ENCODE results near the gene PDZD7. TPM values are rescaled to one million over a fixed set of nuclear protein-coding genes. Genes with fewer than 3 reads are reported as not detected.

PDZD7 gene
- total and polyA plus RNA-seq, 2 donors (not counting 3 experiments of a cell fraction or from before 2014, with no cell fraction given), result 0.41 to 1.6 TPM

DNA sequence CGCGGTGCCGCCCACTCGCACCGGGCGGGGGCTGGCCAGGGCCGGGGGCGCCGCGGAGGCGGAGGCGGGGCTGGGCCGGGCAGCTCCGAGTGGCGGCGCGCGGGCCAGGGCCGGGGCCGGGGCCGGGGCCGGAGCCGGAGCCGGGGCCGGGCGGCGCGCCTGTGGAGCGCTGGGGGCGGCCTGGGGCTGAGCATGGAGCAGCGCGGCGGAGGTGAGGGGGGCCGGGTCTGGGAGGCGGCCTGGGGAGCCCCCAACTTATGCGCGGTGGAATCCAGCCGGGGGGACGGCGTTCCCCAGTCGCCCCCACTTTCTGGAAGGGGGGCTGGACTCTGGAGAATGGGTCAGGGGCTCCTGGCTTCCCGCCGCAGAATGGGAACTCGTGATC is 31.2 kb downstream of the PDZD7 start, which contains the start of gene LZTS2:
Gene LZTS2 (plus strand): TSS at position 67 of the 385 bp plus-strand sequence. CDS start 2,731 bp downstream, outside the sequence.
- POLR2A ChIA-PET, result interaction anchor here (1.0 kb wide), 1 partner anchor 12 kb away, joined by 3 read pairs; no protein-coding TSS in a partner anchor

DNA sequence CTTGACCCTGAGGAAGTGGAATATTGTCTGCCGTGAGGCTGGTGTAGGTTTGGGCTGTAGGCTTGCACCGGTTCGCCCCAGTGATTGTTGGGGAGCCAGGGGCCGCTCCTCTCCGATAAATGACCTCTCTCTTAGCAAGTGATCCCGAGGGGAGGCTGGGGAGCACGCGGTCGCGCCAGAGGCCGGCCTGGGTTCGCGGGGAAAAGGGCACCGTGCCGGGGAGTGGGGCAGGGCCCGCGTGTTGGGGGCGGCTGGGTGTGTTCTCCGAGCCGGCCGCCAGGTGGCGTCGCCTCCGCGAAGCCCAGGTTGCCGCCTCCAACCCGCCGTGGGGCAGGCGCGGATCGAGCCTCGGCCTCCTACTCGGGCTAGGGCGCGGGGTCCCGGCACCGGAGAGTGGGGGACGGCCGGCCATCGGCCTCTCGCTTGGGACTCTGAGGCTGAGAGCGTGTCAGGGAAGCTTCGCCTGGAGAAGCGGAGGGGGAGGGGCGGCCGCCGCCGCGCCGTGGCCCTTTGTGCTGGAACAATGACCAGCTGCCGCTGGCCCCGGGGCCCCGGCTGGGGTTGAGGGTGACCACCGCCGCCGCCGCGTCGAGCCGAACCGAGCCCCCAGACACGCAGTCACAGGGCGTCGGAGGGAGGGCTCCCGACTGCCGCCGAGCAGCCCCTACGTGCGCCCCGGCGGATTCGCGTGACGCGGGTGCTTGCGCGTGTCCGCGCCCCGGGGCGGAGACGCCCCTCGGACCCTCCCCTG is 31.8 kb downstream of the PDZD7 start:
- H2AFZ ChIP-seq (ENCODE audit: low read depth, low read length), result peak overlapping the region; percentile 16
- H3K9ac ChIP-seq (replicated peaks; ENCODE audit: extremely low read depth, insufficient read depth, low read length), result peak overlapping the region; percentile 84
- ChIA-PET CTCF (interaction anchor here (0.7 to 12.6 kb wide), 6 partner anchors 9 to 42 kb away, joined by 4 to 254 read pairs (median 16); no protein-coding TSS in a partner anchor), POLR2A (interaction anchor here (1.0 kb wide), 1 partner anchor 12 kb away, joined by 3 read pairs; no protein-coding TSS in a partner anchor)
- H3K27me3 ChIP-seq (ENCODE audit: control insufficient read depth in 2 of 2, insufficient read depth in 2 of 2, low read length in 2 of 2), result no peaks in the 10 kb centered on the region
- FAIRE-seq (peak; percentile 80), DNase-seq (ENCODE audit: low read depth, low spot score) (peak; percentile 75)
- peak overlapping the region; percentile 86 for H3K27ac ChIP-seq (ENCODE audit: insufficient read depth, low read depth, low read length)
- H3K4me2 ChIP-seq (ENCODE audit: insufficient read depth, low read length), result peak overlapping the region; percentile 50
- peaks cover 34% of the 10 kb centered on the region for H3K79me2 ChIP-seq (ENCODE audit: control insufficient read depth, insufficient read depth, low read length)
- TF ChIP-seq POLR2AphosphoS5 (IDR thresholded peaks at IDR 0.05; ENCODE audit: insufficient read depth, low read depth, low read length) (peak; percentile 72), POLR2A (IDR thresholded peaks at IDR 0.05; ENCODE audit: low read depth, low read length) (peak; percentile 76), MYC (IDR thresholded peaks at IDR 0.05; ENCODE audit: low read depth, low read length) (no peak)
- TF ChIP-seq, protein P1, sequence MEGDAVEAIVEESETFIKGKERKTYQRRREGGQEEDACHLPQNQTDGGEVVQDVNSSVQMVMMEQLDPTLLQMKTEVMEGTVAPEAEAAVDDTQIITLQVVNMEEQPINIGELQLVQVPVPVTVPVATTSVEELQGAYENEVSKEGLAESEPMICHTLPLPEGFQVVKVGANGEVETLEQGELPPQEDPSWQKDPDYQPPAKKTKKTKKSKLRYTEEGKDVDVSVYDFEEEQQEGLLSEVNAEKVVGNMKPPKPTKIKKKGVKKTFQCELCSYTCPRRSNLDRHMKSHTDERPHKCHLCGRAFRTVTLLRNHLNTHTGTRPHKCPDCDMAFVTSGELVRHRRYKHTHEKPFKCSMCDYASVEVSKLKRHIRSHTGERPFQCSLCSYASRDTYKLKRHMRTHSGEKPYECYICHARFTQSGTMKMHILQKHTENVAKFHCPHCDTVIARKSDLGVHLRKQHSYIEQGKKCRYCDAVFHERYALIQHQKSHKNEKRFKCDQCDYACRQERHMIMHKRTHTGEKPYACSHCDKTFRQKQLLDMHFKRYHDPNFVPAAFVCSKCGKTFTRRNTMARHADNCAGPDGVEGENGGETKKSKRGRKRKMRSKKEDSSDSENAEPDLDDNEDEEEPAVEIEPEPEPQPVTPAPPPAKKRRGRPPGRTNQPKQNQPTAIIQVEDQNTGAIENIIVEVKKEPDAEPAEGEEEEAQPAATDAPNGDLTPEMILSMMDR (IDR thresholded peaks at IDR 0.05; ENCODE audit: extremely low read depth in 1 of 2, insufficient read depth in 1 of 2, low read depth in 1 of 2, low read length in 2 of 2), result peak; percentile 92 to 95
- intact Hi-C loops (cut with micrococcal nuclease) (loop anchor here (1.0 to 2.0 kb wide), 2 partner anchors 14 to 62 kb away; partner anchors contain the start of gene KAZALD1), dilution Hi-C loops (cut with MboI; ENCODE audit: extremely low pct_ligation_motif_present, low sequenced_read_pairs) (no loop called here)
- no peaks in the 10 kb centered on the region for H3K9me1 ChIP-seq (replicated peaks; ENCODE audit: control insufficient read depth, extremely low read depth, insufficient read depth, low read length)
- H3K4me3 ChIP-seq (replicated peaks in 1 of 3; ENCODE audit: insufficient read depth in 1 of 3, low read depth in 1 of 3, low read length in 3 of 3), result peak overlapping the region; percentile 6 to 85 (median 29)
- no TSS peak for BruUV-seq (replicated peaks)
- H3K9me3 ChIP-seq (replicated peaks; ENCODE audit: control insufficient read depth, insufficient read depth, low read length), result no peaks in the 10 kb centered on the region
- H3K4me1 ChIP-seq (ENCODE audit: control insufficient read depth, extremely low read depth, insufficient read depth, low read length), result peaks cover 33% of the 10 kb centered on the region
- peaks cover 5 to 17% of the 10 kb centered on the region in 2 experiments for H3K36me3 ChIP-seq (ENCODE audit: control insufficient read depth in 2 of 2, extremely low read depth in 1 of 2, insufficient read depth in 2 of 2, low read length in 2 of 2)
- H4K20me1 ChIP-seq (replicated peaks; ENCODE audit: control insufficient read depth, extremely low read depth, insufficient read depth, low read length), result no peaks in the 10 kb centered on the region

More for the DNA sequence above, 31.2 kb downstream of the PDZD7 start, which contains the start of gene LZTS2:
- dilution Hi-C loops (cut with MboI; ENCODE audit: extremely low pct_ligation_motif_present, low sequenced_read_pairs) (no loop called here), intact Hi-C loops (cut with micrococcal nuclease) (loop anchor here (2.0 kb wide), 1 partner anchor 61 kb away; the partner anchor contains the start of gene KAZALD1)
- CTCF ChIA-PET, result interaction anchor here (1.3 to 12.6 kb wide), 4 partner anchors 10 to 28 kb away, joined by 6 to 254 read pairs (median 16); no protein-coding TSS in a partner anchor
- DNase-seq (ENCODE audit: low read depth, low spot score) (no peak), FAIRE-seq (no peak)
- Histone ChIP-seq H3K27ac (ENCODE audit: insufficient read depth, low read depth, low read length) (peak within 1 kb of the TSS; percentile 86), H3K4me1 (ENCODE audit: control insufficient read depth, extremely low read depth, insufficient read depth, low read length) (peaks cover 33% of the 10 kb centered on the region), H3K9ac (replicated peaks; ENCODE audit: extremely low read depth, insufficient read depth, low read length) (peak within 1 kb of the TSS; percentile 94), H3K9me3 (replicated peaks; ENCODE audit: control insufficient read depth, insufficient read depth, low read length) (no peaks in the 10 kb centered on the region), H2AFZ (ENCODE audit: low read depth, low read length) (peak within 1 kb of the TSS; percentile 61), H3K4me2 (ENCODE audit: insufficient read depth, low read length) (peak within 1 kb of the TSS; percentile 59), H3K9me1 (replicated peaks; ENCODE audit: control insufficient read depth, extremely low read depth, insufficient read depth, low read length) (no peaks in the 10 kb centered on the region), H3K4me3 (replicated peaks in 1 of 3; ENCODE audit: insufficient read depth in 1 of 3, low read depth in 1 of 3, low read length in 3 of 3) (peak within 1 kb of the TSS; percentile 77 to 85 (median 79)), H3K36me3 (ENCODE audit: control insufficient read depth in 2 of 2, extremely low read depth in 1 of 2, insufficient read depth in 2 of 2, low read length in 2 of 2) (peaks cover 5 to 18% of the 10 kb centered on the region in 2 experiments), H3K79me2 (ENCODE audit: control insufficient read depth, insufficient read depth, low read length) (peaks cover 34% of the 10 kb centered on the region), H3K27me3 (ENCODE audit: control insufficient read depth in 2 of 2, insufficient read depth in 2 of 2, low read length in 2 of 2) (no peaks in the 10 kb centered on the region), H4K20me1 (replicated peaks; ENCODE audit: control insufficient read depth, extremely low read depth, insufficient read depth, low read length) (no peaks in the 10 kb centered on the region)
- TF ChIP-seq GATA2 (IDR thresholded peaks at IDR 0.05; ENCODE audit: insufficient read depth, insufficient read length, low read depth, low read length), result no peak
- no peak for TF ChIP-seq POLR2A (IDR thresholded peaks at IDR 0.05; ENCODE audit: low read depth, low read length)
- no peak for TF ChIP-seq MYC (IDR thresholded peaks at IDR 0.05; ENCODE audit: low read depth, low read length)
- TF ChIP-seq, protein P2, sequence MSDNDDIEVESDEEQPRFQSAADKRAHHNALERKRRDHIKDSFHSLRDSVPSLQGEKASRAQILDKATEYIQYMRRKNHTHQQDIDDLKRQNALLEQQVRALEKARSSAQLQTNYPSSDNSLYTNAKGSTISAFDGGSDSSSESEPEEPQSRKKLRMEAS (IDR thresholded peaks at IDR 0.05; ENCODE audit: insufficient read depth, insufficient read length), result no peak
- no peak for TF ChIP-seq FOS (IDR thresholded peaks at IDR 0.05; ENCODE audit: borderline replicate concordance, insufficient read depth, low read length)
- BruUV-seq (replicated peaks), result no TSS peak

All from endothelial cell of umbilical vein (primary cell).